ENCODE measurements around the gene LMAN2. TPM values are rescaled to one million over a fixed set of nuclear protein-coding genes. Genes with fewer than 3 reads are reported as not detected.

Gene LMAN2
- 100 to 1,000 TPM; 103 to 109 TPM for total RNA-seq

GRCh38 chr5:177351392-177352329, at the start of gene LMAN2:
Gene LMAN2 (minus strand): TSS chr5:177351668. CDS start chr5:177351647, 21 bp downstream.

GRCh38 chr5:177399997-177400868, 48.8 kb upstream of the LMAN2 start, which contains the start of gene PFN3:
Gene PFN3 (minus strand): TSS chr5:177400661. CDS start chr5:177400576, 85 bp downstream.

GRCh38 chr5:177384134-177384533, 32.7 kb upstream of the LMAN2 start, which contains the start of gene SLC34A1:
Gene SLC34A1 (plus strand): TSS chr5:177384434. CDS start chr5:177385742, 1,308 bp downstream.

GRCh38 chr5:177357459-177358351, 6.2 kb upstream of the LMAN2 start, which contains the start of gene RGS14:
Gene RGS14 (plus strand): TSS chr5:177357924. CDS start chr5:177358025, 101 bp downstream.

GRCh38 chr5:177311723-177312648, 39.5 kb downstream of the LMAN2 start, which contains the start of gene MXD3:
Gene MXD3 (minus strand): TSS chr5:177311898. CDS start chr5:177311830, 68 bp downstream.

GRCh38 chr5:177303121-177303924, 48.1 kb downstream of the LMAN2 start, which contains the start of the genes PRELID1 and RAB24:
Gene PRELID1 (plus strand): TSS chr5:177303799. CDS start chr5:177303986, 187 bp downstream.
Gene RAB24 (minus strand): TSS chr5:177303719. CDS start chr5:177303288, 431 bp downstream.

Other genes starting within 250 kb of the LMAN2 start
- 10 to 100 TPM; 85.7 to 91.1 TPM for gene NSD1, start 217.9 kb downstream of the LMAN2 start, total RNA-seq
- gene RAB24, start 47.9 kb downstream of the LMAN2 start, total RNA-seq: 10 to 100 TPM; 43.4 to 43.8 TPM
- 100 to 1,000 TPM; 107 to 112 TPM for gene PRELID1, start 47.9 kb downstream of the LMAN2 start, total RNA-seq
- gene MXD3, start 39.8 kb downstream of the LMAN2 start, total RNA-seq: 10 to 100 TPM; 72.1 to 73.2 TPM
- gene RGS14, start 6.3 kb upstream of the LMAN2 start, total RNA-seq: 100 to 1,000 TPM; 118 to 121 TPM
- gene SLC34A1, start 32.8 kb upstream of the LMAN2 start, total RNA-seq: under 1 TPM; 0.38 to 0.43 TPM
- gene PFN3, start 49.0 kb upstream of the LMAN2 start, total RNA-seq: not detected
- gene F12, start 57.9 kb upstream of the LMAN2 start, total RNA-seq: under 1 TPM; 0.68 to 0.70 TPM
- gene GRK6, start 75.0 kb upstream of the LMAN2 start, total RNA-seq: 100 to 1,000 TPM; 246 to 250 TPM
- gene PRR7, start 95.1 kb upstream of the LMAN2 start, total RNA-seq: 1 to 10 TPM; 8.4 to 8.7 TPM
- 1 to 10 TPM; 4.7 to 5.0 TPM for gene DBN1, start 122.0 kb upstream of the LMAN2 start, total RNA-seq
- 10 to 100 TPM; 26.6 to 27.3 TPM for gene PDLIM7, start 145.9 kb upstream of the LMAN2 start, total RNA-seq
- 1 to 10 TPM; 2.1 to 3.3 TPM for gene DOK3, start 158.2 kb upstream of the LMAN2 start, total RNA-seq
- 100 to 1,000 TPM in 1 of 2 experiments, 10 to 100 TPM in 1; 98.2 to 101 TPM for gene DDX41, start 165.3 kb upstream of the LMAN2 start, total RNA-seq
- gene FAM193B, start 202.9 kb upstream of the LMAN2 start, total RNA-seq: 100 to 1,000 TPM; 109 to 112 TPM
- gene TMED9, start 240.5 kb upstream of the LMAN2 start, total RNA-seq: 100 to 1,000 TPM; 102 to 109 TPM
- gene B4GALT7, start 248.5 kb upstream of the LMAN2 start, total RNA-seq: 10 to 100 TPM; 23.5 to 25.2 TPM

Measured in activated naive CD4-positive, alpha-beta T cell treated with anti-CD3 and anti-CD28 coated beads, Interleukin-2, amount 10 ng/mL, durations not matched to agents 5 hours and 36 hours (primary cell).